ENCODE data around the gene SMO.

DNA sequence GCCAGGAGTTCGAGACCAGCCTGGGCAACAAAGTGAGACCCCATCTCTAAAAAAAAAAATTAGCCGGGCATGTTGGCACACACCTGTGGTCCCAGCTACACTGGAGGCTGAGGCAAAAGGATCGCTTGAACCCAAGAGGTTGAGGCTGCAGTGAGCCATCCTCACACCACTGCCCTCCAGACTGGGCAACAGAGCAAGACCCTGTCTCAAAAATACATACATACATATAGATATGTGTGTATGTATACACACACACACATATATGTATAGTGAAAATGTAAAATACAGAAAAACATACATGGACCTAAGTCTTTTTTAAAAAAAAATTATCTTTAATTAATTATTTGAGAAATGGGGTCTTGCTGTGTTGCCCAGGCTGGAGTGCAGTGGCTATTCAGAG is 5.5 kb downstream of the SMO start:
- TF ChIP-seq GATA2 (IDR thresholded peaks at IDR 0.05; ENCODE audit: low read depth, low read length): no peak
- TF ChIP-seq GATA3 (IDR thresholded peaks at IDR 0.05; ENCODE audit: low read depth, low read length): no peak
